HG03354 (cell line): Measurements from ENCODE around the gene PML.
"Not testable (repeated sequence)": the region's sequence is repeated elsewhere in the genome, so short reads cannot be mapped to it uniquely, and the experiment has no call there.

Experiments
- ATAC-seq: cut with Tn5 transposase; IDR thresholded peaks from one replicate; pipeline ENCODE4 v1.9.1; 2021; ENCODE audit warnings: mild to moderate bottlenecking; ENCODE audit not compliant: unreplicated experiment, poor library complexity, severe bottlenecking

The PML gene

DNA sequence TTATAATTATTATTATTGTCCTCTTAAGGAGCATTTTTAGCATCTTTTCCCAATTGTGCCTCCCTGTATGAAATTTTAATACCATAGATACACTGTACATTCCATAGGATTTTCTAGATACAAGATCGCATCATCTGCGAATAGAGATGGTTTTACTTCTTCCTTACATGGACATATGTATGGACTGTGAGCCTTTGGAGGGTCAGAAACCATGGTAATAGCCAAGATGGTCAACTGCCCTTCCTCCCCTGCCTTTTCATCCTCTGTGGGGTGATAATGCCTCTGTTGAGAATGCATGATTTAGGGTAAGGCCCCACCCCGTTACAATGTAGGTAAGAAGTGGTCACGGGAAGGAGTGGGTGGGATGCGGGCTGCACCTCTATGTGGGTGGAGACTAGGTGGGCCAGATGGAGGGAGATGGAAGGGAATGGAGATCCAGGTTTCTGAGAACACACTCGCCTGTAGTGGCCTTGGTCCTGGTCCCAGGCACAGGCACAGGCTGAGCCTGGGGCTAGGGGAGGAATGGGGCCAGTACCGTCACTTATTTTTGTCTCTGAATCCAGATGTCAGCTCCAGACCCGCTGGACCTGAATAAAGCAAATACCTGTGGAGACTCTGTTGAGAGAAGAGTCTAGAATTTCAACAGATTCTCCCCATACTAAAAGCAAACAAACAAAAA lies 56.2 kb downstream of the PML start:
- ATAC-seq = no peak

DNA sequence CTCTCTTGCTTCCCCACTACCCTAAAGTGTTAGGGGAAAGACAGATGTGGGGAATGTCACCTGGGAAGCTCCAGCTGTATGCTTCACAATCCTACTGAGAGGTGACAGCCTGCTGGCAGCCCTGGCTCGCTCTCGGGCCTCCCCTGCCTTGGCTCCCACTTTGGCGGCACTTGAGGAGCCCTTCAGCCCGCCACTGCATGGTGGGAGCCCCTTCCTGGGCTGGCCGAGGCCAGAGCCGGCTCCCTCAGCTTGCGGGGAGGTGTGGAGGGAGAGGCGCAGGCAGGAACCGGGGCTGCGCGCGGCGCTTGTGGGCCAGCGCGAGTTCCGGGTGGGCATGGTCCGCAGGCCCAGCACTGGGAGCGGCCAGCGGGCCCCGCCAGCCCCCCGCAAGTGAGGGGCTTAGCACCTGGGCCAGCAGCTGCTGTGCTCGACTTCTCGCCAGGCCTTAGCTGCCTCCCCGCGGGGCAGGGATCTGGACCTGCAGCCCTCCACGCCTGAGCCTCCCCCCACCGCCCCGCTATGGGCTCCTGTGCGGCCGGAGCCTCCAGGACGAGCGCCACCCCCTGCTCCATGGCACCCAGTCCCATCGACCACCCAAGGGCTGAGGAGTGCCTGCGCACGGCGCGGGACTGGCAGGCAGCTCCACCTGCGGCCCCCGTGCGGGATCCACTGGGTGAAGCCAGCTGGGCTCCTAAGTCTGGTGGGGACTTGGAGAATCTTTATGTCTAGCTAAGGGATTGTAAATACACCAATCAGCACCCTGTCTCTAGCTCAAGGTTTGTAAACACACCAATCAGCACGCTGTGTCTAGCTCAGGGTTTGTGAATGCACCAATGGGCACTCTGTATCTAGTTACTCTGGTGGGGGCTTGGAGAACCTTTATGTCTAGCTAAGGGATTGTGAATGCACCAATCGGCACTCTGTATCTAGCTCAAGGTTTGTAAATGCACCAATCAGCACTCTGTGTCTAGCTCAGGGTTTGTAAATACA lies 58.0 kb downstream of the PML start:
- ATAC-seq = not testable (repeated sequence)

DNA sequence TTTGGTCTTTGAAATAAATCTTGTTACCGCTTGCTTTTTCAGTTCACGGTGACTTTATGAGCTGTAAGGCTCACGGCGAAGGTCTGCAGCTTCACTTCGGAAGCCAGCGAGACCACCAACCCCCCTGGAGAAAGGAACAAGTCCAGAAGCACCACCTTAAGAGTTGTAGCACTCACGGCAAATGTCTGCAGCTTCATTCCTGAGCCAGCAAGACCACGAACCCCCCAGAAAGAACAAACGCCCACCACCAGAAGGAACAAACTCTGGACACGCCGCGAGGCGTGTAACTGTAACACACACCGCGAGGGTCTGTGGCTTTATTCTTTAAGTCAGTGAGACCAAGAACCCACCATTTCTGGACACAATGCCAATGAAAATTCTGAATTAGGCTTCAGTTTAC lies 59.0 kb downstream of the PML start:
- no peak for ATAC-seq

DNA sequence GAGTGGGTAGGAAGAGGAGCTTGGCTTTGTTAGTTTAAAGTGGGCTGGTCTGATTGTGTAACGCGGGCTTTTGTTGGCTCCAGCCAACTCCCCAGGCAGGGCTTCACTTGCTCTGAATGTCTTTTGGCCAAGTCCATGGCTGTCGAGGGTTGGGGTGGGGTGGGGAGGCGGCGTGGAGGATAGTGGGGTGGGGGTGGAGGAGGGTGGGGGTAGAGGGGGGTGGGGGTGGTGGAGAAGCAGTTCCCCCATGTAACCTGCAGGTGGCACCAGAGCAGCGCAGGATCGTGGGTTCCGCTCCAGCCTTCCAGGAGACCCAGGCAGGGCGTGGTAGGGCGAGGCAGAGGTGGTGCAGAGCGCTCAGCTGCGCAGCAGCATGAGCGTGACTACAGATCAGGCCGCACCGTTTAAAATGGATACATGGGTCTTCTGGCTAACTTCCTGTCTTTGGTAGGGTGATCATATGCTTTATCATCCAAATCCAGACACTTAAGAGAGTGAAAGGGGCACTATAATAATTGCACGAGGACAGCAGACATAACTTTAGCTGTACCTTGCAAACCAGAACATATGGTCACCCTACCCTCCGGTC lies 59.5 kb downstream of the PML start:
- ATAC-seq = no peak

DNA sequence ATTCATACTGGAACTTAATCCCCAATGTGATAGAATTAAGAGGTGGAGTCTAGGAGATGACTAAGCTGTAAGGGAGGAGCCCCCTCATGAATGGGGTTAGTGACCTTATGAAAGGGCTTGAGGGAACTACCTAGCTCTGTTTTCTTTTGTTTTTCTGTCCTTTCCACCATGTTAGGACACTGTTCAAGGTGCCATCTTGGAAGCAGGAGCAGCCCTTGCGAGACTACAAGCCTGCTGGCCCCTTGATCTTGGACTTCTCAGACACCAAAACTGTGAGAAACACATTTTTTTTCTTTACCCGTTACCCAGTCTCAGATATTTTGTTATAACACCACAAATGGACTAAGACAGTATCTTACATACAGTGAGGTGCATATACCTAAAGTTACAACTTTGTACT lies 61.3 kb downstream of the PML start:
- no peak for ATAC-seq

DNA sequence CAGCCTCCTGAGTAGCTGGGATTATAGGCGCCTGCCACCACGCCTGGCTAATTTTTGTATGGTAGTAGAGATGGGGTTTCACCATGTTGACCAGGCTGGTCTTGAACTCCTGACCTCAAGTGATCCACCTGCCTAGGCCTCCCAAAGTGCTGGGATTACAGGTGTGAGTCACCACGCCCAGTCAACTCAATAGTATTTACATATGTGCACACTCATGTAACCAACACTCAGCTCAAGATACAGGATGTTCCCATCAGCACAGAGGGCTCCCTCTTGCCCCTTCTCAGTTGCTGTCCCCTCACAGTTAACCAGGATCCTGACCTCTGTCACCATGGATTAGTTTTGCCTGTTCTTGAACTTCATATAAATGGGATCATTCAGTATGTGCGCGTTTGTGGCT lies 61.8 kb downstream of the PML start:
- not testable (repeated sequence) for ATAC-seq

DNA sequence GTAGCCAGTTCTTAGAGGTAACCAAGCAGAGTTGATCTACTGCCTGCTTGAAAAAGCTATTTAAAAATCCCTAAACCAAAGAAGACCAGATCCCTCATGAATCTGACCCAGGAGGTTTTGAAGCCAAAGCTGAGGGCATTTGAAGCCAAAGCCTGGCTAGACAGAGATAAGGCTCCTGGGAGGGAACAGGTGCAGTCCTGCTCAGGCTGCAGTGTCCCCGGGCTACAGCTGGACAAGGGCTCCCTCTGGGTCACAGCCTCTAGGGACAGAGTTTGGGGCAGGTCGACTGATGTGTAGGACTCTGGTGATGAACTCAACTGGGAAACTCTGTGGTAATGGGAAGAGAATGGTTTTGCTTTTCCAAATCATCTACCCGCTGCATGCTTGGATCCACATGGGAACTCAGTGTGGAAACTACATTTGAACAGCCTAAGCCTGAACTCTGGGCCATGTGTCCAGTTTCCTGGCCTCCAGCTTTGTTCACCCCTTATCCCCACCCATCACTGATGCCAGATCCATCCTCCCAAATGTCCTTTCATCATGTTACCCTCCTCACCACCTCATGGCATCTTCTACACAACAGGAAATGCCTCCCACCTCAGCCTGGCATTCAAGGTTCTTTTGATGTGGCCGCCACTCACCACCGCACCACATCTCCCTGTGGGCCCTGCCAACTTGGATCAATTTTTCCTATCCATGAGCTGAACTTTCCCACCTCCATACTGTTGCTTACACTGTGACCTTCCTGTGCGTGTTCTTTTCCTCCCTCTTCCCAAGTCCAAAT lies 64.7 kb downstream of the PML start:
- ATAC-seq = not testable (repeated sequence)

DNA sequence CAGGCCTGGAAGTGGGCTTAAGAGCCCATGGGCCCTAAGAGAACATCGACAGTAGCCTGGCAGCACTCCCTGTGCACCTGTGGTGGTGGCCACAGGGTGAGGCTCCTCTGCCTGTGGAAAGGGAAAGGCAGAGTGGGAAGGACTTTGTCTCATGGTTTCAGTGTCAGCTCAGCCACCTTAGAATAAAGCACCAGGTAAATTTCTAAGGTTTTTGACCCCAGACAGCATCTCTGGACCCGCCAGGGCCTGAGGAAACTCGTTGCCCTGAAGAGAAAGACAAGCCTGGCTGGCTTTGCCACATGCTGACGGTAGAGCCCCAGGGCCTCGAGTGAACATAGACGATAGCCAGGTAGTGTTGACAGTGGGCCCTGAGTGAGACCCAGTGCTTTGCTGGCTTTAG lies 65.7 kb downstream of the PML start:
- no peak for ATAC-seq

DNA sequence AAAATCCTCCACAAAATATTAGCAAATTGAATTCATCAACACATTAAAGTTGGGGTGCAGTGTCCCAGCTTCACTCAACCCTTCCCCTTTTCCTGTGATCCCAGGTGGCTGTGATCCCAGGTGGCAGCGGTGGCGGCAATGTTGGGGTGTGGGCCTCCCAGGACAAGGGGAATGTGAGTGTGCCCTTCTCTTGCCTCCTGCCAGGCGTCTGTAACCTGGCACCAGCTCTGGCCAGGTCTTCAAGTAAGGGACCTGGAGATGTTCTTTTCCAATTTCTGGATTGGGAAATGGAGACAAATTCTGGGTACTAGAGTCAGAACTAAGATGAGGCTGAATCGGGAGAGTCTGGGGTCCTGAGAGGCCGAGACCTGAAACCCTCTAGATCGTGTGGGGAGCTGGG lies 67.7 kb downstream of the PML start:
- ATAC-seq = no peak

DNA sequence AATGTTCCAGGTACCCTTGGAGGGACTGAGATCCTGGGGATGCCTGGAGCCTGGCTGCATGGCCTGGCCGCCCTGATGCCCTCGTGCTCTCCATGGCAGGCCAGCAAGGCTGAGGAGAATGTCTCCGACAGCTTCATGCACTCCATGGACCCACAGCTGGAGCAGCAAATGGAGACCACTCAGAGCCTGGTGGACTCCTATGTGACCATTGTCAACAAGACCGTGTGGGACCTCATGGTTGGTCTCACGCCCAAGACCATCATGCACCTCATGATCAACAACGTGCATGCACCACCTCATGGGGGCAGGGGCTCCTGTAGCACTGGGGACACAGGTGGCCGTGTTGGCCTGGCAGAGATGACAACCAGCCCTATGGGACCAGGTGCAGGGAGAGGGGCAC lies 68.2 kb downstream of the PML start:
- ATAC-seq = no peak

DNA sequence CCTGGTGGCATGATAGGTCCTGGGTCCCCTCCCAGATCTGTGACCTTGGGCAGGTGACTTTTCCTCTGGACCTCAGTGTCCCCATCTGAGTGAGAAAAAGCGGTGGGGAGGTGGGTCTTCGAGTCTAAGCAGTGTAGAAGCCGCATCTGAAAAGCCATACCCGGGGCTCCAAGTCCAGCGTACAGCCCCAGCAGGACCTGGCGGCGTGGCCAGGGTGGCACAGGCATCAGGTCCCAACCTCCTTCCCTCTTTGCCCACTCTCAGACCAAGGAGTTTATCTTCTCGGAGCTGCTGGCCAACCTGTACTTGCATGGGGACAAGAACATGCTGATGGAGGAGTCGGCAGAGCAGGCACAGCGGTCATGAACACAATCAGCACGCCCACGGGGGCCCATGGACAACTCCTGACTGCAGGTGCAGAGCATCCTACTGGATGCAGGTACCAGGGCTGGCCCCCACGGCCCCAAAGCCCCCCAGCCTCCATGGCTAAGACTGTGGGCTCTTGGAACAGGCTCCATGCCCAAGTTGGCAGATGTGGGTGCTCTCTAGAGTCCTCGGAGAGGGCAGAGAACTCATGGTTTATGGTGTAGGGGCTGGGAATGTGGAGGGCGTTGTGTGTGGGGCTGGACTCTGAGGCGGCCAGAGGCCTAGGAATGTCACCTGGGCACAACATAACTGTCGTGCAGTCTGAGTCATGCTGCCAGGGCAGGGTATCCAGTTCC lies 69.1 kb downstream of the PML start:
- ATAC-seq = not testable (repeated sequence)

DNA sequence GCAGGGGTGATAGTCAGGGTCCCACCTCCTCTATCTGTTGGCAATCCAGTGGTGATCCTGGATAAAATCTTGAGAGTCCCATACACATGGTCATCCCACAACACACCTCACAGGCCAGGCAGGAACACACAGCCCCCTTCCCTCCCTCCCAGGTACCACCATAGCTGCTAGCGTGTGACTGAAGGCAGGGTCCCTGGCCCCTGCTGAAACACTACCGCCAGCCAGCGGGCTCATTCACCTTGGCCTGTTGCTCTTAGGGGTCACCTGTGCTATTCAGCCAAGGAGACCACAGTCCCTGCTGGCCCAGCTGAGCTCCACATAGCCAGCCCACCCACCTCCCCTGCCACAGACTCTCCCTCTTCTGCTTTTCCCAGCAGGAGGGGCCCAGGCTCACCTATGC lies 69.7 kb downstream of the PML start:
- ATAC-seq = not testable (repeated sequence)

DNA sequence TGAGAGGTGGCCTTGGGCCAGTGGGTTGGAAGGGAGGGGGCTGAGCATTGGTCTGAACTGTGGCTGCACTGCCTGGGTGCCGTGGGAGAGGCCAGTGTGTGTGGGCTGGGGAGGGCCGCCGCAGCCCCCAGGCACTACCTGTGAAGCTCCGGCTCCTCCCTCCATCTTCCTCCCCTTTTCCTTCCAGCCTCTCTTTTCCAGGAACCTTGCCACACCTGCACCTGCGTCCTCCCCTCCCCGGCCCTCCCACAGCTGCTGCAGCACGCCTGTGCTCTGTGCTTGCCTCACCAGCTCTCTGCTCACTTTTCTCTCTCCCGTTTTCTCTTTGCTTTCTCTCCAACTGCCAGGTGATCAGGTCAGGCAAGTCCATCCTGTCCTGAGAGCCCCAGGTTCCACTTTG lies 70.3 kb downstream of the PML start:
- not testable (repeated sequence) for ATAC-seq

DNA sequence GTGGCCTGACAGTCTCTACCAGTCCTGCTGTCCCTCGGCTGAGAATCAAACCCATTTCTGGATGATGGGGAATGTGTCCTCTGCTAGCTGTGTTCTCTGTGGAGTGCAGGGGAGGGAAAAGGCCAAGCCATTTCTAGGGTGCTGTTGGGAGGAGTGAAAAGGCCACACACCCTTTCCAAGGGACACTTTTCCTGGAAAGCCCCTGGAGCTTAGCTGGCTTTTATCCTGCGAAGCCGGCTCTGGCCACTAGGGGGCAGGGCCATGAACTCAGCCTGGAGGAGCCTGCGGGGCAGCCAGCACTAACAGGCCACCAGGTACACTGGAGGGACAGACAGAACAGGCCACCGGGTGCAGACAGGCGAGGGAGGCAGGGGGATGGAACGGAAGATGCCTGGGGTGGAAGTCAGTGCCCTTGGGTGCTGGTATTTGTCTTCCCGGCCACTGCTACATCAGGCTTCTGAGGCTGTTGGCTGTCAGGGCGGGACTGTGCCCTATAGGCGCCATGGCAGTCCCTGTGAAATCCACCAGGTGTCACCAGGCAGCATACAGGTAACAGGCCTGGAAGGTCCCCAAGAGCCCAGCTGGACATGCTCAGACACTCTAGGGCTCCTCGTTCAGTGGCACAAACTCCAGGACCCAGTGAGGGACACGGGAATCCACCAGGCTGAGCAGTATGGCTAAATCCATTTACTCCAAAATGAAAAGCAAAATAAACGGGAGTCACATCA lies 71.3 kb downstream of the PML start:
- ATAC-seq = peak; percentile 84

DNA sequence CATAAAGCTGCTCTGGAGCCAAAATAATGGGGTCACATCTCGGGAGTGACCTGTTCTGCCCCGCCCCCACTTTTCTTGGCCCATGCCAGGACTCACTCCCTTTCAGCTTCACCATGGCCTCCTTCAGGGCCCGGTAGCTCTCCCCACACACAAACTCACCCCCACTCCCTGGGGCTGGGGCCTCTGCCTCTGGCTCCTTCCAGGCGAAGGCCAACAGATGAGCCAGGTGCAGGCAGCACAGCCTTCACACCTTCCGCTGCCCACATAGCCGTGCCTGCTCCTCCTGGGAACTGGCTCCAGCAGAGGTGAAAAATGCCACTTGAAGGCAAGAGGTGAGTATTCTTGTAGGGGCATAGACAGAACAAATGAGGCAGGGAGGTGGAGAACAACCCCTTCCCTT lies 77.1 kb downstream of the PML start:
- ATAC-seq = not testable (repeated sequence)

DNA sequence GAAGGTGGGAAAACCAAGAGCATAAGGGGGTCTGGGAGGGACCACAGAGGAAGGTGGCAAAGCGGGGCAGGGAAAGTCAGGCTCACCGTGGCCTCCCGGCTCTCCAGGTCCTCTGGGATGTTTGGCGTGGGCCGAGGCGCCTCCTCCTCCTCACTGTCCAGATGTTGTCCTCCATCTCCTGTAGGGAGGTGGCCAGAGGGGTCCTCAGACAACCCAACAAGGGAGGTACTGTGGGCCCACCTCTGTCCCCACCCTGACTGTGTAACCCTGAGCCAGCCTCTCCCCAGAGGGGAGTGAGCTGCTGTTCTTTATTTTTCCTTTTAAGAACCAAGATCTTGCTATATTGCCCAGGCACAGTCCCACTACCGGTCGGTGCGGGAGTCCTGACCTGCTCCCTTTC lies 77.6 kb downstream of the PML start:
- ATAC-seq = not testable (repeated sequence)

DNA sequence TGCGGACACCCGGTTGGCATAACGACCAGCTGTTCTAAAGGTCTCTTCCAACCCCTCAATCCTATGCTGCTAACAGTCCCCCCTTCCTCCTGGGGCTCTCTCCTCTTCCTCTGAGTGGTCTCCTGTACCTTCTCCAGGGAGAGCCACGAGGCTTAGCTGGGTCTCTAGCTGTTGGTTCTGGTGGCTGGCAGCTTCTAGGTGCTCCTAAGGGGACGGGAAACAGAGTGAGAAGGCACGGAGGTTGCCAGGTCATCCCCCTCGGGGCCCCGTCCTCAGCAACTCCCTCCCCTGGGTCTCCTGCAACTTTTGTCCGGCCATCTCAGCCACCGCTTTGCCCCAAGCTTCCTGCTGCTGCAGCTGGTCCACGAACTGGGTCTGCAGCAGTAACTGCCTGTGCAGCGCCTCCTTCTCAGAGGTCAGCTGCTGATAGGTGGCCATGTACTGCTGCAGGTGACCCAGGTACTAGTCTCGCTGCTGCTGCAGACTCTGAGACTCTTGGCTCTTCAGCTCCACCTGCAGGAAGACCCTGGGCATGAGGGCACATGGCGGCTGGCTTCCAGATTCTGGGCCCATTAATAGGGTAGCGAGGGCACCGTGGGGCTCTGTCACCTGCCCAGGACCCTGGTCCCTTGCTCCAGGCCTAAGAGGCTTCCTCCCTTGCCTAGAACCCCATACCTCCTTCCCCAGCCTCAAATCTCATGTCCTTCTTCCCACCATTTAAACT lies 78.3 kb downstream of the PML start:
- ATAC-seq = not testable (repeated sequence)

DNA sequence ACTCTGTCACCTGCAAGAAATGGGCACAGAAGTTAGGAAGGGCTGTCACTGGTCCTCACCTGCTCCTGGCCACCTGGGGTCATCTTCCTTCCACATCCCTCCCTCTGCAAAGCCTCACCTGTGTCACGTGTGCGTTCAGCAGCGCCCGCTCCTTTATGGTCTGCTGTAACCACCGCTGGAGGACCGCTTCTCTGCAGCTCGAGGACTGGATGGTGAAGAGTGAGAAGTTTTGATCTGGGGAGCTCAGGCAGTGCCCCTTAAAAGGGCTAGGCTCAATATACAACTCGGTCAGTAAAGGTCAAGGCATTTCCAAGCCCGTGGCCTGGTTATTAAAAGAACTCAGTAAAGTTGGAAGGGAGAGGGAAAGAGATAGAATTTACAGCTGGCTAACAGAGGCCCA lies 81.3 kb downstream of the PML start:
- not testable (repeated sequence) for ATAC-seq
